HG02571 (cell line): Measurements from ENCODE around the gene LGALS12.
"Not testable (repeated sequence)": the region's sequence is repeated elsewhere in the genome, so short reads cannot be mapped to it uniquely, and the experiment has no call there.

Experiments used
- ATAC-seq: cut with Tn5 transposase; IDR thresholded peaks from one replicate; pipeline ENCODE4 v1.9.1; 2021; ENCODE audit warnings: mild to moderate bottlenecking, moderate library complexity; ENCODE audit not compliant: unreplicated experiment

The LGALS12 gene

DNA sequence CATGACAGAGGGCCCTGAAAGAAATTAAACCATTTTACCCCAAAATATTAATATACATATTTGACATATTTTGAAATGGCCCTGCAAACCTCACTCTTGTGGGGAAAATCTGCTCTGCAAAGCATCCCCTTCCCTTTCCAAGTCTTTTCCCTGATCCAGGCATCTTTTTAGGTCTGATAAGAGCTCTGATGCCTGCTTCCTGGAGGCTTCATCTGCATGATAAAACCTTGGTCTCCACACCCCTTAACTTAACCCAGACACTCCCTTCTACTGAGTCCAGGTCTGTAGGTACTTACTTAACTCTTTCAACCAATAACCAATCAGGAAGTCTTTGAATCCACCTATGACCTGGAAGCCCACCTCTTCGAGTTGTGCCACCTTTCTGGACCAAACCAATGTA is 1.8 kb upstream of the LGALS12 start:
- no peak for ATAC-seq

DNA sequence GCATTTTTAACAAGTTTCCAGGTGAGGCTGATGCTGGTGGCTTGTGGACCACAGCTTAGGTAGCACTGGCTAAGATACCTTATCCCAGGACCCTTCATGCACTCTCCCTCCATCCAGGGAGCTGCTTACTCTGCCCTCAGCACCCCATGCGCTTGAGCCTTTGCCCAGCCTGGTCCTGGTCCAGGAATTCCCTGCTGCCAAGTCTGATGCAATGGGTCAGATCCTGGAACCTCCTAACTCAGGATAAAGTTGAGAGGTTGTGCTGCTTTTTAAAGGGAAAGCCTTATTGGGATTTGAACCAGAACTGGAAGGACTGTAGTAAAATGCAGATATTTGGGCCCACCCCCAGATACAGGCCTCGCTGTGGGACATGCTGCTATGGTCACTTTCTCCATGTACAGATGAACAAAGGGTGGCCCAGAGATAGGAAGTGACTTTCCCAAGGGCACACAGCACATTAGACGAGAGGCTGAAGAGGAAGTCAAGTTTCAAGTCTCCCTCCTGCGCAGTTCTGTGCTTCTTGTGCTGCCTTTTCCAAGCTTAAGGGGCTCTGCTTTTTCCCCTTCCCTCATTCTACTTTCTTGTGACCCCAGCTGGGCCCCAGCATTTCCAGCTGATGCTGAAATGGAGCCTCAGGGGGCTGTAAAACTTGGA is 824 bp upstream of the LGALS12 start:
- no peak for ATAC-seq

DNA sequence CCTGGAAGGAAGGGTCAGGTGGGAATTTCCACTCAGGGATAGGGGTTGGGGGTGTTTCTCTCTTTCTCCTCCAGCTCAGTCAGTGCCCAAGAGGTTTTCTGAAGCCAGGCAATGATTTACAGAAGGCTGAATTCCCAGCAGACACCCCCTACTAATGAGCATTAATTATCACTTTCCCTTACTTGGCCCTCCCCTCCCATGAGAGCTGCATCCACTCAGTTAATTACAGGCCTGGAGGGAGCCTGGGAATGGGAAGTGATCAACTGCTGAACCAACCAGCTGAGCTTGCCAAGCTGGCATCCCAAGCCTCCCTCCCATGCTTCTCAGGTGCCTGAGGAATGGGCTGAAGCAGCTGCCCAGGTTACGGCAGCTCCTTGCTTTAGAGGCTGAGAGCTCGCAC is 992 bp downstream of the LGALS12 start:
- no peak for ATAC-seq

DNA sequence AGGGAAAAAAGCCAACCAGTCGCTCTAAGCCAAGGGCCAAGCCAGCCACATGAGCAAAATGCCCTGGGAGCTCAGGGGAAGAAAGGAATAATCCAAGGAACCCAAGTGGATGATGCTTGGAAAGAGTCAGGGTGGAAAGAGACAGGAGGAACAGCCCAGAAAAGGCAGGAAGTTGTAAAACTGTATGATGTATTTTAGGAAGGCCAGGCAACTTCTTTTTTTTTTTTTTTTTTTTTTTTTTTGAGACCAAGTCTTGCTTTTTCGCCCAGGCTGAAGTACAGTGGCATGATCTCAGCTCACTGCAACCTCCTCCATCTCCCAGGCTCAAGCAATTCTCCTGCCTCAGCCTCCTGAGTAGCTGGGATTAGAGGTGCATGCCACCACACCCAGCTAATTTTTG is 1.6 kb downstream of the LGALS12 start:
- no peak for ATAC-seq

DNA sequence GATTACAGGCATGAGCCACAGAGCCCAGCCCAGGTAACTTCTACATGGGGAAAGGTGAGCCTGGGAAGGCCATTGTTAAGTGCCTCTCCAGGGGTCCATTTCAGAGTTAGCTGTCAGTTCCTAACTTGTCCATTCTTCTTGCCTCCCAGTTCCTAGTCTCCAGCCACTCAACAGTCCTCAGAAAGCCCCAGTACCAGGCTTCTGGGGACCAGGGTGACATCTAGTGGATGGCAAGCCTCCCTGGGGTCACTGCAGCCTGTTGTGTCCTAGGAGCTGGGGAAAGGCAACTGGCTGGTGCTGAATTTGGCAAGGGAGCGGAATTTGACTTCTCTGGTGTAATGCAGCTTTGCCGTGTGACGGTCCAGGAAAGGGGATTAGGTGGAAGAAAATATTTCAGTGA is 2.1 kb downstream of the LGALS12 start:
- ATAC-seq, result no peak

DNA sequence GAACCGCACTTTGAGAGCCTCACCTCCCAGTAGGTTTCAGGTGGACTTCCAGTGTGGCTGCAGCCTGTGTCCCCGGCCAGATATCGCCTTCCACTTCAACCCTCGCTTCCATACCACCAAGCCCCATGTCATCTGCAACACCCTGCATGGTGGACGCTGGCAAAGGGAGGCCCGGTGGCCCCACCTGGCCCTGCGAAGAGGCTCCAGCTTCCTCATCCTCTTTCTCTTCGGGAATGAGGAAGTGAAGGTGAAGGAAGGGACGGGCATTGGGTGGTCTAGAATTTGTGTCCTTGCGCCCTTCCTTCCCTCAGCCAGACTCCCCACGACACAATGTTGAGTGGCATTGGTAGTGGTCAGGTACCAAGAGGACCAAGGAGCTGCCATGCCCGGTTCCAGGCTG is 2.9 kb downstream of the LGALS12 start:
- no peak for ATAC-seq

DNA sequence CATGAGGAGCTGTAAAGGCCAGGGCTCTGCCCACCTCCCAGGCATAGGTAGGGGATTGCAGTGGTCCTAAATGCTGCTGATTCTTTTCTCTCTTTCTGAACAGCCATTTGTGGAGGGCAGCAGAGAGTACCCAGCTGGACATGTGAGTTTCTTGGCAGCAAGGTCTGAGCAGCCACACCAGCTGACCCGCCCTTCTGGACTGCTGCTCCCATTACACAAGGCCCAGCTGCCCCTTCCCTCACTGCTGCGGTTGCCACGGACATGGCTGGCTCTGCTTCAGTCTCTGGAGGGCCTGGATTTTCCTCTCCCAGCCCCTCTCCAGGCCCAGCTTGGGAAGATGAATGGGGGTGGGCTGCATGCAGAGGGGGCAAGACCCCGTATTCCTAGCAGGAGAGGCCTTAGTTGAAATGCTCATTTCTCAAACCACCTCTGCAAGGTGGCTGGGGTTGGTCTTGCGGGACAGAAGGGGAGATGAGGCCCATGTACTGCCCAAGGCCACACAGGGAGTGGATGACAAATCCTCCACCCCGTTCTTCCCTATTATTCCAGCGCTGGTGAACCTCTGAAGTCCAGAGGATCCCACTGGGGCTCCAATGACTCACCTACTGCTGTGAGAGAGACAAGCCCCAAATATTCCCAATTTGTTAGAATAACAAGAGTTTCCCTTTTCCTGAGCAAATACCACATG is 4.6 kb downstream of the LGALS12 start:
- ATAC-seq, result no peak

DNA sequence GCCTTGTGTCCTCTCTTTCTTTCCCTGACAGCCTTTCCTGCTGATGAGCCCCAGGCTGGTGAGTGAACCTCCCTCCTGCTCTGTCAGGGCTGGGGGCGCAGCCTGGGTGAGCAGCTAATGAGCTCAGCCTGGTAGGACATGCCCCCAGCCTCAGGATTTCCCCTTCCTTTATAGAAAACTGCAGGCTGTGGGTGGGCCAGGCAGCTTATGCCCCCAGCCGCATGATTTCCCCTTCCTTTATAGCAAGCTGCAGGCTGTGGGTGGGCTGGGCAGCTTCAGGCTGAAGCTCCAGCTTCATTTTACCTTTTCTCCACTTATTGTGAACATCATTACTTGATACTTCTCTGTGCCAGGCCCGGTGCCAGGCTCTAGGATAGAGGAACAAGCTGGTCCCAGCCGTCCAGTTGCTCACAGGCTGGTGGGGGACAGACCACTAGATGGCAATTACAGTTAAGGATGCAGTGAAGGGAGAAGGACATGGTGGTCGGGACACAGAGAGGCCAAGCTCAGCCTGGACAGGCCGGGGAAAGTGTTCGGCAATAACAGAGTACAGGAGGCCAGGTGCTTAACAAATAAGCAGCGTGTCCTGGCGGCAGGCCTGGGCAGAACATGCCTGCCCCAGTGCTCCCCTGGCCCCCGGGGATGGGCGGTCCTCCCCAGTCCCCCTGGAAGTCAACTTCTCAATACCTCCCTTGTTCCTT is 5.3 kb downstream of the LGALS12 start:
- no peak for ATAC-seq

DNA sequence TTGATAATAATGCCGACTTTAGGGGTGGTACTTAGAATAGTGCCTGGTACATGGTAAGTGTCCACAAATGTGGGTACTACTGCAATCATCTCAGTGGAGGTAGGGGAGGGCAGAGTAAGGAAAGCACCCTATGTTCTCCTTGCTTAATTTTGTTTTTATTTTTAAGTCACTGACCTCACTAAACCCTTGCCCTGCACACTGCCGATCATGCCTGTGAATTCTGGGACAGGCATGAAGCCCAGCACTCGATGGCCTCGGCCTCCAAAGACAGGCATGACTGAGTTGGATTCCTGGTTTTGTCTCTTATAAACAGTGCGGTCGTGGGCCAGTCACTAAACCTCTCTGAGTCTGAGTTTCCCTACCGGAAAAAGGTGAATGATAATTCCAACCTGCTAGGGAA is 6.9 kb downstream of the LGALS12 start:
- ATAC-seq, result no peak

DNA sequence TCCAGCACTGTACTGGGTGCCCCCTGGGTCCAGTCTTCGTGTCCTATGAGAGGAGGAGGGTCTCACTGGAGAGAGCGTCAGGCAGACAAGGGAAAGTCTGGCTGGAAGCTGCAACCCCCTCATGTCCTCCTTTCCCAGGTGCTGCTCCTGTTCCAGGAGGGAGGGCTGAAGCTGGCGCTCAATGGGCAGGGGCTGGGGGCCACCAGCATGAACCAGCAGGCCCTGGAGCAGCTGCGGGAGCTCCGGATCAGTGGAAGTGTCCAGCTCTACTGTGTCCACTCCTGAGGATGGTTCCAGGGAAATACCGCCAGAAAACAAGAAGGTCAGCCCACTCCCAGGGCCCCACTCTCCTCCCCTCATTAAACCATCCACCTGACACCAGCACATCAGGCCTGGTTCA is 10.2 kb downstream of the LGALS12 start:
- ATAC-seq, result no peak

DNA sequence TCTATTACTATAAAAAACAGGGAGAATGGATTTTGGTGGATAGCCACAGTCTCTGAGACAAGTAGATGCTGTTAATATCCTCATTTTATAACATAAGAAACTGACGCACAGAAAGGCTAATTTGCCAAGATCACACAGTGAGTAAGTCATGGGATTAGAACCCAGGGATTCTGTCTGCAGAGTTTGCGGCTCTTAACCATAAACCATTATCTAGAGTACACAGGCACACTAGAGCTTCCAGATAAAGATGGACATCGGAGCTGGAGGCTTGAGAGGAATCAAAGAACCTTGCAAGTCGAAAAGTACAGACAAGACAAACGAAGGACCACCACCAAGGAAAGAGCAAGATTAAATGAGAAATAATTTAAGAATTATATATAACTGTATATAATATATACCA is 11.3 kb downstream of the LGALS12 start:
- ATAC-seq, result no peak

DNA sequence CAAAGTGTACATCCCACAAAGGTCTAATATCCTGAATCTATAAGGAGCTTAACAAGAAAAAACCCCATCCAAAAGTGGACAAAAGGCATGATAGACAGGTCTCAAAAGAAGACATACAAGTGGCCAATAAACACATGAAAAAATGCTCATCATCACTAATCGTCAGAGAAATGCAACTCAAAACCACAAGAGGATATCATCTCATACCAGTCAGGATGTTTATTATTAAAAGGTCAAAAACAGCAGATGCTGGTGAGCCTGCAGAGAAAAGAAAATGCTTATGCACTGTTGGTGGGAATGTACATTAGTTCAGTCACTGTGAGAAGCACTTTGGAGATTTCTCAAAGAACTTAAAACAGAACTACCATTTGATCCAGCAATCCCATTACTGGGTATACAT is 12.7 kb downstream of the LGALS12 start:
- no peak for ATAC-seq

DNA sequence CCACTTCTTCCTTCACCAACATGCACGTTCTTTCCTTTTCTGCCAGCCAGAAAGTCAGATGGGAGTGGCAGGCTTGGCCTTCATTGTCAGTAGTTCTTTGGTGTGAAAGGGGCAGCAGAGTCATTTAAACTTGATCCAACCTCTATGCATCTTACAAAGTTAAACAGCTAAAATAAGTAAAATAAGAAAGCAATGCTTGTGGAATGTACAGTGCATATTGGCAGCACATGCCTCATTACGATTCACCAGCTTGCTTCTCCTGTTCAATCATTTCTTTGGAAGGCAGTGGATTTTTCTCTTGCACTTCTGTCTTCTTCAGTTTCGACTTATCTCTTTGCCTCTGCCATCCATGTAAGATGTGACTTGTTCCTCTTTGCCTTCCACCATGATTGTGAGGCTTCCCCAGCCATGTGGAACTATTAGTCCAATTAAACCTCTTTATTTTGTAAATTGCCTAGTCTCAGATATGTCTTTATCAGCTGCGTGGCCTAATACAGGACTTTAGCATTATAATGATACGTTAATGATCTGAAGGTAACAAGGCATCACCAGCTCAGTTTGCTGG is 14.8 kb downstream of the LGALS12 start:
- no peak for ATAC-seq

DNA sequence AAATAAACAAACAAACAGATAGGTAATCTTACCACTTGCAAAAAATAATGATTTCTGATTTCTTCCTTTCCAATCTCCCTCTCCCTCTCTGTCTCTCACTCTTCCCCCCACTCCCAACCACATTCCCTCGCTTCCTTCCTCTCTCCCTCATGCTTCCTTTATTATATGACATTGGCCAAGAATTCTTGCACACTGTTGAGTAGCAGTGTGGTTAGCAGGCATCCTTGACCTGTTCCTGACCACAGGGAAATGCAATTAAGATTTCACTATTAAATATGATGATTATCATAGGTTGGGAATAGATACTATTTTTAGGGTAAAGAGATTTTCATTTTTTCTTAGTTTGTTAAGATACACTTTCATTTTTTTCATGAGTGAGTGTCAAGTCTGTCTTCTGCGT is 16.0 kb downstream of the LGALS12 start:
- no peak for ATAC-seq

DNA sequence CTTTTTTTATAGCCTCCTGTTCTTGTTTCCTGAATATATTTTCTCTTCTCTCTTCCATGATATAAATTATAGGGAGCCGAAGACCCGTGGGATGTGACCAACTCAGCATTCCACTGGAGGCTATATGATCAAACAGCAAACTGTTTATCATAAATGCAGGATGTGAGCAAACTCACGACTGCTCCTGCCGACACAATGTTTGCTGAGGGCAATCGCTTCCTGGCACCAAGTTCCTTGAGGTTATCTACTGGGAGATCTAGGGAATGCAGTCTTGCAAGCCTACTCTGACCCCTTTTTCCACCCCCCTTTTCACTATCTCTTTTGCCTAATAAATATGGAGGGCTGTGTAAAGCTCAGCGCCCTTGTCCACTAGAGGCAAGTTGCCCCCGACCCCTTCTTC is 17.3 kb downstream of the LGALS12 start:
- no peak for ATAC-seq

DNA sequence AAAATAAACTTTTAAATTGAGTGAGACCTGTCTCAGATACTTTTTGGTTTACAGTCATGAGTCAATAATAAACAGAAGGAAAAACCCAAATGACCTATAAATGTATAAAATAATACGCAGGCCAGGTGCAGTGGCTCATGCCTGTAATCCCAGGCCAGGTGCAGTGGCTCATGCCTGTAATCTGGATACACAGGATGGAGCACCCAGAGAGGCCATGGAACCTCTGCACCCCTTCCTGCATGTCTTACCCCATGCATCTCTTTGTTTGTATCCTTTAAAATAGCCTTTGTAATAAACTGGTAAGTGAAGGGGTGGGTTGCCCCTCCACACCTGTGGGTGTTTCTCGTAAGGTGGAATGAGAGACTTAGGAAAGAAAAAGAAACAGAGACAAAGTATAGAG is 21.8 kb downstream of the LGALS12 start:
- no peak for ATAC-seq

DNA sequence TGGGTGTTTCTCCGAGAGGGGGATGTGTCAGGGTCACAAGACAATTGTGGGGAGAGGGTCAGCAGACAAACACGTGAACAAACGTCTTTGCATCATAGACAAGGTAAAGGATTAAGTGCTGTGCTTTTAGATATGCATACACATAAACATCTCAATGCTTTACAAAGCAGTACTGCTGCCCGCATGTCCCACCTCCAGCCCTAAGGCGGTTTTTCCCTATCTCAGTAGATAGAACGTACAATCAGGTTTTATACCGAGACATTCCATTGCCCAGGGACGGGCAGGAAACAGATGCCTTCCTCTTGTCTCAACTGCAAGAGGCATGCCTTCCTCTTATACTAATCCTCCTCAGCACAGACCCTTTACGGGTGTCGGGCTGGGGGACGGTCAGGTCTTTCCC is 22.3 kb downstream of the LGALS12 start:
- not testable (repeated sequence) for ATAC-seq

DNA sequence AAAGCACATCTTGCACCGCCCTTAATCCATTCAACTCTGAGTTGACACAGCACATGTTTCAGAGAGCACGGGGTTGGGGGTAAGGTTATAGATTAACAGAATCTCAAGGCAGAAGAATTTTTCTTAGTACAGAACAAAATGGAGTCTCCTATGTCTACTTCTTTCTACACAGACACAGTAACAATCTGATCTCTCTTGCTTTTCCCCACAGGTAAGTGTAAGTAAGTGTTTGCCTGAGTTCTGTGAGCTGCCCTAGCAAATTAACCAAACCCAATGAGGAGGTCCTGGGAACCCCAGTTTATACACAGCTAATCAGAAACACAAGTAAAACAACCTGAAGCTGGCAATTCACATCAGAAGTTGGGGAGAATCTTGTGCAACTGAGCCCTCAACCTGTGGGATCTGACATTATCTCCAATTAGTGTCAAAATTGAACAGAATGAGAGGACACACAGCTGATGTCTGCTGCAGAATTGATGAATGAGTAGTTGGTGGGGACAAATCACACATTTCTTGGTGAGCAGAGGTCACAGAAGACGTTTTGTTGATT is 22.9 kb downstream of the LGALS12 start:
- ATAC-seq, result not testable (repeated sequence)

DNA sequence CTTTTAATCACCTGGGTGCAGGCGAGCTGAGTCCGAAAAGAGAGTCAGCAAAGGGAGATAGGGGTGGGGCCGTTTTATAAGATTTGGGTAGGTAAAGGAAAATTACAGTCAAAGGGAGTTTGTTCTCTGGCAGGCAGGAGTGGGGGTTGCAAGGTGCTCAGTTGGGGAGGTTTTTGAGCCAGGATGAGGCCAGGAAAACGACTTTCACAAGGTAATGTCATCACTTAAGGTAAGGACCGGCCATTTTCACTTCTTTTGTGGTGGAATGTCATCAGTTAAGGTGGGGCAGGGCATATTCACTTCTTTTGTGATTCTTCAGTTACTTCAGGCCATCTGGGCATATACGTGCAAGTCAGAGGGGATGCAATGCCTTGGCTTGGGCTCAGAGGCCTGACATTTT is 23.5 kb downstream of the LGALS12 start:
- not testable (repeated sequence) for ATAC-seq

DNA sequence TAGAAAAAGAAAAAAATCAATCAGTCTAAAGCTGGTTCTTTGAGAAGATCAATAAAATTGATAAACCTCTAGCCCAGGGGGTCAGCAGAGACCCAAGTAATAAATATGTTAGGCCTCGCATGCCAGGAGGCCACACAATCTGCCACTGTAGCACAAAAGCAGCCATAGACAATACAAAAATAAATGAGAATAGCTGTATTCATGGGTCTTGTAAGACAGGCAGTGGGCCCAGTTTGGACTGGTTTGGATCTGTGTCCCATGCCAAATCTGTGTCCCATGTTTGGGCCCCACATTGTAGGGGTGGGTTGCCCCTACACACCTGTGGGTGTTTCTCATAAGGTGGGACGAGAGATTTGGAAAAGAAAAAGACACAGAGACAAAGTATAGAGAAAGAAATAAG is 24.1 kb downstream of the LGALS12 start:
- ATAC-seq, result no peak

DNA sequence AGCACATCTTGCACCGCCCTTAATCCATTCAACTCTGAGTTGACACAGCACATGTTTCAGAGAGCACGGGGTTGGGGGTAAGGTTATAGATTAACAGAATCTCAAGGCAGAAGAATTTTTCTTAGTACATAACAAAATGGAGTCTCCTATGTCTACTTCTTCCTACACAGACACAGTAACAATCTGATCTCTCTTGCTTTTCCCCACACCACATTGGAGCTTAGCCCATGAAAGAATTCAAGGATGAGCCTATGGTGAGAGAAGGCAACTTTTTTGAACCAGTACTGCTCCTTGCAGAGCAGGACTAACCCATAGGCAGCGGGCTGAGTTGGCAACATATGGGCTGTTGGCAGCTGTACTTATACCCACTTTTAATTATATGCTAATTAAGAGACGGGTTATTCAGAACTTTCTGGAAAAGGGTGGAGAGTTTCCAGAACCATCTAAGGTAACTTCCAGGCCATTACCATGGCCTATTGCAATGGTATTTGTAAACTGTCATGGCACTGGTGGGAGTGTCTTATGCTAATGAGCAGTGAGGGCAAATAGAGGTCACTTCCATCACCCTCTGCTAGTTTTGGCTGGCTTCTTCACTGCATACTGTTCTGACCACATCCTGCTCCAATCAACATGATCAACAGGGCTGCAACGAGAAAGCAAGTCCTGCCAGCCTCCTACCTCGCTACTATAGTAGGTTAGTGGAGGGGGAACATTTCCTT is 25.3 kb downstream of the LGALS12 start:
- ATAC-seq, result not testable (repeated sequence)
